Activated CD8-positive, alpha-beta memory T cell treated with anti-CD3 and anti-CD28 coated beads for 4 hours (primary cell): ENCODE measurements around the gene C1QTNF2.
A peak's percentile ranks its signal among the peaks of the same experiment; 100 is the strongest.

Experiments used
- DNase-seq, 2 donors: peaks; one replicate each; pipeline ENCODE4 v3.0.0-alpha.2; 2020; ENCODE audit warnings: low read depth in 2 of 2

The C1QTNF2 gene

GRCh38 chr5:160369990-160370712, at the start of gene C1QTNF2:
Gene C1QTNF2, minus strand, starts transcription at chr5:160370626. Its CDS starts 15,615 bp downstream, at chr5:160355011.
- DNase-seq = no peak

DNA sequence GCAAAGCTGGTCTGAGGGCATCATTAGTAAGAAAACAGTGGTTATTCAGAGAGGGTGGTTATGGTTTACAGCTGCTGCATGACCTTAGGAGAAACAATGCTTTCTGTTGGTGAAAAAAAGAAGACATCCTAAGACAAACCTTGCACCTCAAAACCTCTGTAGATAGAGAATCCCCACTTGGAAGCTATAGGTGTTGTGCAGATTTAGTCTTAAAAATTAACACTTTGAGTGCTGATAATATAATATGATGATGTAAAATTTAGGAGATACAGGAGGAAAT, 49.8 kb upstream of the C1QTNF2 start:
- DNase-seq = no peak

DNA sequence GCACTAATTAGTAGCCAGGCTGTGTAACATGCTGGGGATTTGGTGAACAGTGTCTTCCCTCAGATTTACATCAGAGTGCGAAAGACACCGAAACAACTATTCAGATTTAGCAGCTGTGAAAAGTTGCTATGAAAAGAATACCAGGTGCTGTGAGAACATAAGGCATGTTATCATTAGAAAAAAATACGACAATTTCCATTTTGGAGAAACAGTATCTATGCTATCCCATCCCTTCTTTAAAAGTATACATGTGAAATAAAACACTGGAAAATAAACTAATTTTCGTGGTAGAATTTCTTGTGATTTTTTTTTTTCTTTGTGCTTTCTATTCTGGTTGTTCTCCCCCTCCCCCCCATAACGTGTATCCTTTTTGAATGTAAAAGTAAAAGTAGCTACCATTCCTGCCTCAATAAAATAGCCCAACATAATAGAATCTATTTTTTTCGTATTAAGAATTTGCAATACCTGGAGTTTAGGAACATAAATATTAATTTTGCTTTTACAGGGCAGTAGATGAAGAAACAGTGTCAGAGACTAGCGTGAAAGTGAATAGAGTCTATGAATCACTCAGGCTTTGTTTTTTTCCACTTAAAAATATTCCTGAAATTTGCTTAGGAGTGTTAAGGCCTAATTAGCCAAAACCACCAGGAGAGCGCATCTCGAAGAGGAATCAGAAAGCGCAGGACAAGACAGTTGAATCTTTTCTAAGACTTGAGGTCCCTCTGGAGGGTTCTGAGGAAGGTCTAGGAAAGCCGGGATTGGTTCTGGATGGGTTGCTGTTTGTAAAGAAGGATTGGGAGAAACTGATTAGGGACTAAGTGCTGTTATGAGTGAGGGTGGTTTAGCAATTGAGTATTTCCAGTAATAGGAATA, 49.3 kb upstream of the C1QTNF2 start:
- DNase-seq = no peak

- peak; percentile 88 for DNase-seq
Measured at GRCh38 chr5:160418561-160419457, 48.4 kb upstream of the C1QTNF2 start, which contains the start of gene SLU7. Gene SLU7, minus strand, starts transcription at chr5:160419081. Its CDS starts 3,787 bp downstream, at chr5:160415294.

DNA sequence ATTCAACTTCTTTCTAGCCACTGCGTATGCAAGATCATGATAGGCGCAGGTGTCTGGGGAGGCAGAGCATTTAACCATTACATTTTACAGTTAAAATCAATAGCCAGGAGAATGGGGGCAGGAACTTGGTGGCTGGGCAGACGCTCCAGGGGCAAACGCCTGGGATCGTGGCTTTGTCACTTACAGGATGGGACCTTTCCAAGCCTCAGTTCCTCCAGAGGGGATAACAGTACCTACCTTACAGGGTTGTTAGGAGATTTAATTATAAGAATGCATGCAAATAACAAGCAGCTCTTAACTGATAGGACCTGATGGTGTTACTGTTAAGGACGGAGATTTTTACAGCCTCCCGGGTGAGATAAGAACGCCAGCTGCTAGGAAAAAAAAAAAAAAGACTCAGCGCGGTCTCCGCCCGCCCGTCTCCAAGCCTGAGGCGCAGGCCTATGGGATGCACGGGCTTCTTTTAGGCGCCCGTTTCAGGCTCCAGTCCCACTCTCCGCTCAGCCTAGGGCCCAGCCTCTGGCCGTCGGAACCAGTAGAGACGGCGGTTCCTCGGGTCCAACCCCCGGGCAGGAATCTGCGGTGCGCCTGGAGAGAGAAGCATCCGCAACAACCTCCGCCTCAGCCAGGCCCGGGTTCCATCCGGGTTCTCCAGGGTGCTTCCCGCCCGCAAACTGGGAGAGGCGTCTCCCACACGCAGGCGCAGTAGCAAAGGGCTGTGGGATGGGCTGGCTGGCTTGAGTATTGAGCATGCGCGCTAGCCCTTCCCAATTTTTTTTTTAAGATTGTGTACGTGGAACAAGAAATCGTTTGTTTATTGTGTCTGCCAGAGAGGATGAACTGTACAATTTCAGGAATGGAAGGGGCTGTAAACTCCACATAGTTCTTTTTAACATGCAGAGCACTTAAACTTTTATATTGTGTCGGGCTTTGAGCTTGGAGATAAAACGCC, 29.3 kb upstream of the C1QTNF2 start, which contains the start of gene FAM200C:
FAM200C (minus strand) TSS at position 653 of the 952 bp plus-strand sequence. CDS start 4,564 bp downstream, outside the sequence.
- DNase-seq = peak; percentile 27

GRCh38 chr5:160398806-160399205, 28.4 kb upstream of the C1QTNF2 start:
- DNase-seq = no peak

DNA sequence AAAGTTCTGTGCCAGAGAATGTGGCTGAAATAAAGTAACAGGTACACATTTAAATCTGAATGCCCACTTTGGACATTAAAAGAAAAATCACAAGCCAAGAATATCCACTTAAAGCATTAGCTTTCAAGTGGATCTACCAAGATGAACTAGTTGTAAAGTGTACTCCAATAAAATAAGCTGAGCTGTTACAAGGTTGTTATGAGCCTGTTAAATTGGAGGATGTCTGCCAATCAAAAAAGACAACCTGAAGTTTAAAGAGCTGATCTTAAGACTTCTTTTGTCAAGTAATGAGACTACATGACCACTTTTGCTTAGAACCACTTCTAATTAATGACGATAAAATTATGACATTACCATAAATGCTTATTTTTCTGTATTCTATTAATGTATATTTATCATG, 27.1 kb upstream of the C1QTNF2 start:
- DNase-seq = no peak

DNA sequence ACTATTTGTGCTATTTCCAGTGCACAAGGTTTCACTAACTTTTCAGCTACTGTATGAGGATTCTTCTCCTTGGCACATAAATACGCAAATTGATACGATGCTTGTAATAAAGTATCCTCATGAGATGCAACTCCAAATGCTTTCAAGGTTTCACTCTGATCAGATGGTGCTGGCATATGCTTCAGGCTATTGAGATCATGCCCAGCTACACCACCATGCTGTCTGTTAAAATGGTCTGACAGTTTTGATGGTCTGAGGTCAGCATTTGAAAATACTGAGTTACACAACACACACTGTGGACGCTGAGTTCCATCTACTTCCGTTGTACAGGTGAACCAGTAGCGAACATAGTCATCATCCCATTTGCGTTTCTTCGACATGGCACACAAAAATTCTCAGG, 24.7 kb upstream of the C1QTNF2 start:
- no peak for DNase-seq

GRCh38 chr5:160390787-160391696, 20.6 kb upstream of the C1QTNF2 start:
- no peak for DNase-seq

GRCh38 chr5:160387445-160387844, 17.0 kb upstream of the C1QTNF2 start:
- DNase-seq = no peak

- DNase-seq = no peak
Measured at GRCh38 chr5:160385496-160385895, 15.1 kb upstream of the C1QTNF2 start.

DNA sequence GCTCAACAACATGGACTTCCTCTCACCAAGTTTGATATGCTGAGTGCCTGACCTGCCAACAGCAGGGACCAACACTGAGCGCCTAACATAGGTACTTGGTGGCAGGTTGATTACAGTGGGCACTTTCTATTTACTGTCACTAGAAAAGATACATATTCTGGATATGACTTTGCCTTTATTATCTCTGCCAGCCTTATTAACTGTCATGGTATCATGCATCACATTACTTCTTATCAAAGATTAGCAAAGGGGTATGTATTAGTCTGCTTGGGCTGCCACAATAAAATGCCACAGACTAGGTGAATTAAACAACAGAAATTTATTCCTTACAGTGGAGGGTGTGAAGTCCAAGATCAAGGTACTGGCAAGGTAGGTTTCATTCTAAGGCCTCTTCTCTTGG, 14.3 kb upstream of the C1QTNF2 start:
- no peak for DNase-seq

- no peak for DNase-seq
Measured at GRCh38 chr5:160382346-160382745, 11.9 kb upstream of the C1QTNF2 start.

DNA sequence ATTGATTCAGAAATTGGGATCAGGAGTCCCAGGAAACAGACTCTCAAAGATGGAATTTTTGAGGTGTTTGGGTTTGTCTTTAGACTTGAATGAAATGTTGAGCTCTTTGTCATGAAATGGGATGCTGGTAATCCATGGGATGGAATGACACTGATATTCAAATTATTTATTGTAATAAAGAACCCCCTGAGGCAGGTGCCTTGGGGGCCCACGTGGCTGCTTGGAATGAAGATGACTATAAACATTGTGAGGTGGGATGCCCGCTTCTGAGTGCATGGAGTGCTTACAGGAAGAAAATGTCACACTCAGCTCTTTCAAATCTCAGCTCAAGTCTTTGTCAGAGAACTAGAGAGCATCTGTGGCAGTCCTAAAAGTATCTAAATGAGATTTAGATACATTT, 9.6 kb upstream of the C1QTNF2 start:
- no peak for DNase-seq

- DNase-seq = no peak
Measured at GRCh38 chr5:160379511-160379910, 9.1 kb upstream of the C1QTNF2 start.

DNA sequence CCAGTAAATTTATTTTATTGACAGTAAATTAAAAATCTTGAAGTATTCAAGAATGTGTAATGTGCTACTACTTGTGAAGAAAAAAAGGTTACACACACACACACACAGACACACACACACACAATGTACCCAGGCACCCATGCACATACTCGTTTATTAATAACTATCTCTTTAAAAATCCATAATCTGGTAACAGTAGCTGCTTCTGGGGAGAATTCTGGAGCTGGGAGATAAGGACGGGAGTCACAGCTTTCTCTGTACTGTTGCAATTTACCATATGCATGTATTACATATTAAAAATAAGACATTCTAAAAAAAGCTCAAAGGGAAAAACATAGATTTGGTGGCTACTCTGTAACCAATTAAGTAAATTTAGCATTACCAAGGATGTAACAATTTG, 7.9 kb upstream of the C1QTNF2 start:
- no peak for DNase-seq

GRCh38 chr5:160377651-160378050, 7.2 kb upstream of the C1QTNF2 start:
- DNase-seq = no peak

GRCh38 chr5:160376416-160376815, 6.0 kb upstream of the C1QTNF2 start:
- DNase-seq = no peak

DNA sequence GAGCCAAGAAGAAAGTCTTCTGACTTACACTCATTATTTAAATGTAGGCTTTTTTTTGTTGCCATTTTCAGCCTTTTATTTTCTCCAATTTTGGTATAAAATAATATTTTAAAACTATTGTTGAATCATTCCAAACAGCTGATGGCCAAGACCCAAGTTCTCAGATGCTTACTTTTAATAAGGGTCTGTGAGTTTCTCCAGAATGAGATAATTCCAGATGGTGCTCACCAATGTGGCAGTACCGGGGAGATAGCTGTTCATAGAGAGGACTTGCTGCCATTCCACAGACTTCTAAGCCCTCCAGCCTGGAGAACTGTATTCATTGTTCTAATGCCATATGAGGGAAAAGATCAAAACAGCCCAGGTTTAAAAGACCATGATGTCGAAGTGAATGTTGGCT, 5.3 kb upstream of the C1QTNF2 start:
- no peak for DNase-seq

DNA sequence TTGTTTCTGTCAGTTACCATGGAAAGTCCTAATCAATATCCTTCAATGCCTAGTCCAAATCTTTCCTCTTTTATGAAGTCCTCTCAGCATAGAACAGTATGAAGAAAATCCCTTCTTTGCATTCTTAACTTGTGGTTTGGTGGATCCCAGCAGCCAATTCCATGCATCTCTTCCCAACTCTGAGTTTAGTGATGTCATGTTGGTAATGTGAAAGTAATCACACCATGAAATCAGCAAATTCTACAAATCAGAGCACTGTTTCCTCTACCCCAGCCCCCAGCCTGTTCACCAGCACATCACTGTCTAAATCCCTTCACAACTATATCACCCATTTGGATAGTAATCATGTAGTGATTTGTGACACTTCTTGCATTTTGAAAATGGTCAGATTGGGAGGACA, 4.7 kb upstream of the C1QTNF2 start:
- DNase-seq = no peak
